ENCODE data around the gene TAF9B. TPM values are rescaled to one million over a fixed set of nuclear protein-coding genes. Genes with fewer than 3 reads are reported as not detected.
"Not testable (repeated sequence)": the region's sequence is repeated elsewhere in the genome, so short reads cannot be mapped to it uniquely, and the experiment has no call there.

The TAF9B gene, protein sequence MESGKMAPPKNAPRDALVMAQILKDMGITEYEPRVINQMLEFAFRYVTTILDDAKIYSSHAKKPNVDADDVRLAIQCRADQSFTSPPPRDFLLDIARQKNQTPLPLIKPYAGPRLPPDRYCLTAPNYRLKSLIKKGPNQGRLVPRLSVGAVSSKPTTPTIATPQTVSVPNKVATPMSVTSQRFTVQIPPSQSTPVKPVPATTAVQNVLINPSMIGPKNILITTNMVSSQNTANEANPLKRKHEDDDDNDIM
- total RNA-seq (2014; rRNA removed; shearing (Covaris generic)), result 34.2 and 47.3 TPM in 2 replicates

DNA sequence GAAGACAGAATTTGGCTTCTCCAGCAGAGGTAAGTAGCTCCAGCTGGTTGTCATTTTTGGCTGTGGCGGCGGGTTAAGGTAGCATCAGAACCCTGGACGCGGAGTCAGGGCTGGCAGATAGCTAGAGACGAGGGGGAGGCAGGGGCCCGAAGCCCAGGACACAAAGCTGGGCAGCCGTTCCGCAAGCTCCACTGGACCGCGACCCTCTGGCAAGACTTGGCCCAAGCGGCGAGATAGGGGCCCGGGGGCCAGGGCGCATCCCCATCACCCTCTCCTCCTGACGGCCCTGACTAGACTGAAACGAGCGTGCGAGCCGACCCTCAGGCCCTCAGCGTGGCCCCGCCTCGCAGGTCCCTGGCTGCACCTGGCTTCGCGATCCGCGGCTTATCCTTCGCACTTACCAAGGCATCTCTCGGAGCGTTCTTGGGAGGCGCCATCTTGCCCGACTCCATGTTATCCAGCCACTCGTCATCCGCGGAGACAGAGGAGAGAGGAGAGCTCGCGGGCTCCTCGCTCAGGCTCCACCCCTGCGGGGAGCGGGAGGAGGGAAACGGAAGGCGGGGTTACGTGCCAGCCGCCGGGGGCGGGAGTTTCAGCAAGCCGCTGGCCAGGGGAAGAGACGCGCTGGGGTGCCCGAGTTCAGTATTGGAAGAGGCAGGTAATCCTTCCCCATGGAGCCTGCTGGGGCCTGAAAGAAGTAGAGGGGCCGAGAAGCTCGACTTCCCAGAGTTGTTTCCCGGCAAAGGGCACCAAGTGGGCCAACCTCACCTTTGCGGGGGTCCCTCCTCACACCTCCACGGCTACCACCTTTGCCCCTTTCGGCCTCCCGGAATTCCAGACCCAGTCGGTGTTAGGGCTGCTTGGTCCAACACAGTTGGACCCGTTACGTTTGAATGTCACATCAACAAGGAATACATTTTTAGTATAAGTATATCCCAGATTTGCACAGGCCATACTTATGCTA, at the start of gene TAF9B:
TSS of gene TAF9B (minus strand) at position 491 of the 964 bp plus-strand sequence. CDS start at position 452, 39 bp downstream.
- peak; percentile 88 for DNase-seq (ENCODE audit: low read depth)

DNA sequence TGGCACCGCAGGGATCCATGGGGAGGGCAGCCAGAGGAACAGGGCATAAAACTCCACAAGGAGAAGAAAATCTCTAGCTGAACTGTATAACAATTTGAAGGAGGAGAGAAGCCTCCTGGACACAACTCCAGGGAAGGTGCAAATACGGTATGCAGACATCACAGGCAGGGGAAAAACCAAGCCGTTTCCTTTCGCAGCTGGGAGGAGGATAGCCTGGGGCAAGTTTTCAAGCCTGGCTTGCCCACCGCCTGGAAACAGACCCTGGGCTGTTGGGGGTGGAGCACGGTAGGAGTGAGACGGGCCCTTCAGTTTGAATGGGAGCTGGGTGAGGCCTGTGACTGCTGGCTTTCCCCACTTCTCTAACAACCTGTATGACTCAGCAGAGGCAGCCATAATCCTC, 43.4 kb upstream of the TAF9B start:
- no peak for DNase-seq (ENCODE audit: low read depth)

DNA sequence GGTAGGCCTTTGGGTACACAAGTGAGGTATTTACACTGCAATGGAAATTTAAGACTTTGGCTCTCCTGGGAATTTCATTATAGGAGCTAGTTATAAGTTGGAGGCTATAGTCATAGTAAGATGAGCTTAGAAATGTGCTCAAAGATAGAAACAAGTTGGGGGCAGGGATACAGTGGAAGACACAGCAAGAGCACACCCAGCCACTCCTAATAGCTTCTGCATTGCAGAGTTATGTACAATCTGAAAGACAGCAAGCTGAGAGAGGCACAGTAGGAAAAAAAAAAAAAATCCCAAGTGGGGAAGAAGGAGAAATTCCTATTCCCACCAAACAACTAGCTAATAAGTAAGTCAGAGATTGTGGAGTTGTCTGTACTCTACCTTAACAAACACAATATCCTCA, 41.9 kb upstream of the TAF9B start:
- no peak for DNase-seq (ENCODE audit: low read depth)

DNA sequence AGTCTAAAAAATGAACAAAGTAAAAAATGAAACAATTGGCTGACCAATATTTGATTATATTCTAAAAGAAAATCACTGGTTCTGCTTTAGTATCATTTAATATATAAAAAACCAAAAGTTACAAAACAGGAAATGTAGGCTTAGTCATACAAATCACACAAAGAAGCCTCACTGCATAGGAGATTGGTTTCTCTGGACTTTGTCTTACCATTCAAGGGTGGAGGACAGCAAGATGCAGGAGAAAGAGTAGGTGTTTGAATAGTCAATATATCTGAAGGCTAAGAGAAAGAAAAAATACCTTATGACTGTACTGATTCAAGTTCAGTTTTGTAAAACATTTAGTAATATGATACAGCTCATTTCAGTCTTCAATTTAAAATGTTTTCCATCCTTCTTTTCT, 28.6 kb upstream of the TAF9B start:
- no peak for DNase-seq (ENCODE audit: low read depth)

DNA sequence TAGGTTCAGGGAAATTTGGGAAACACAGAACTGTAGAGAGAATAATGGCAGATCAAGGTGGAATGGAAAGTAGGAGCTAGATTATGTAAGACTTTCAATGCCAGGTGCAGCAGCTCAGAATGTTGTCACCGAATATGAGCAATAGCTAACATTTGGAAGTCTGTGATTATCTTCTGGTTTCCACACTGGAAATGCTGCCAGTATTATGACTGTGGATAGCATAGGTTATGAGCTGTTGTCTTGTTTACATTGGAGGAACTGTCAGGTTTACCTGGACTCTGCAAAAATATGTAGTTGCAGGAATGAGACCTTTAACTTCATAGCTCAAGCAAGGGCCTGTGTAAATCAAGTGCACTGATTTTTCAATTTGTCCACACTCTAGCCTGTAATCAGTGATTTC, 26.0 kb upstream of the TAF9B start:
- DNase-seq (ENCODE audit: low read depth), result no peak

DNA sequence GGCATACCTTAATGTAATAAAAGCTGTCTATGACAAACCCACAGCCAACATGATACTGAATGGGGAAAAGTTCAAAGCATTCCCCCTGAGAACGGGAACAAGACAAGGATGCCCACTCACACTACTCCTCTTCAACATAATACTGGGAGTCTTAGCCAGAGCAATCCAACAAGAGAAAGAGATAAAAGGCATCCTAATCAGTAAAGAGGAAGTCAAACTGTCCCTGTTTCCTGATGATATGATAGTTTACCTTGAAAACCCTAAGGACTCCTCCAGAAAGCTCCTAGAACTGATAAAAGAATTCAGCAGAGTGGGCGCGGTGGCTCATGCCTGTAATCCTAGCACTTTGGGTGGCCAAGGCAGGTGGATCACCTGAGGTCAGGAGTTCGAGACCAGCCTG, 23.7 kb upstream of the TAF9B start:
- not testable (repeated sequence) for DNase-seq (ENCODE audit: low read depth)

DNA sequence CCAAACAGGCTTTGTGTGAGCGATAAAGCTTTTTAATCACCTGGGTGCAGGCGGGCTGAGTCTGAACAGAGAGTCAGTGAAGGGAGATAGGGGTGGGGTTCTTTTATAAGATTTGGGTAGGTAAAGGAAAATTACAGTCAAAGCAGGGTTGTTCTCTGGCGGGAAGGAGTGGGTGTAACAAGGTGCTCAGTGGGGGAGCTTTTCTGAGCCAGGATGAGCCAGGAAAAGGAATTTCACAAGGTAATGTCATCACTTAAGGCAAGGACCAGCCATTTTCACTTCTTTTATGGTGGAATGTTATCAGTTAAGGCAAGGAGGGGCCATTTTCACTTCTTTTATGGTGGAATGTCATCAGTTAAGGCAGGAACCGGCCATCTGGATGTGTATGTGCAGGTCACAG, 21.3 kb upstream of the TAF9B start:
- DNase-seq (ENCODE audit: low read depth), result not testable (repeated sequence)

DNA sequence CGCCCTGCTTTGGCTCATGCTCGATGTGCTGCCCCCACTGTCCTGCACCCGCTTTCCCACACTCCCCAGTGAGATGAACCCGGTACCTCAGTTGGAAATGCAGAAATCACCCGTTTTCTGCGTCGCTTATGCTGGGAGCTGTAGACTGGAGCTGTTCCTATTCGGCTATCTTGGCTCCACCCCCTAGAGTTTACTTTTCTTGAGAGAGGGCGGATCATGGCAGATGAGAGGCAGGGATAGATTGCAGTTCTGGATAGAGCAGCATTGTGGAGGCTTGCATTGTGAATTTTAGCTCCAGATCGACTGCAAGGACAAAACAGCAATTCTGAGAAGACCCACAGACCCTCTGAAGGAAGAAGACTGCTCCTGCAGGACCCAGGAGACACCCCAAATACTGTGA, 18.4 kb upstream of the TAF9B start:
- DNase-seq (ENCODE audit: low read depth), result peak; percentile 10

DNA sequence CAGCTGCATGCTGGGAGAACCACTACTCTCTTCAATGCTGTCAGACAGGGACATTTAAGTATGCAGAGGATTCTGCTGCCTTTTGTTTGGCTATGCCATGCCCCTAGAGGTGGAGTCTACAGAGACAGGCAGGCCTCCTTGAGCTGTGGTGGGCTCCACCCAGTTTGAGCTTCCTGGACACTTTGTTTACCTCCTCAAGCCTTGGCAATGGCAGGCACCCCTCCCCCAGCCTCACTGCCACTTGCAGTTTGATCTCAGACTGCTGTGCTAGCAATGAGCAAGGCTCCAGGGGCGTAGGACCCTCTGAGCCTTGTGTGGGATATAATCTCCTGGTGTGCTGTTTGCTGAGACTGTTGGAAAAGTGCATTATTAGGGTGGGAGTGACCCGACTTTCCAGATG, 17.9 kb upstream of the TAF9B start:
- DNase-seq (ENCODE audit: low read depth), result not testable (repeated sequence)

DNA sequence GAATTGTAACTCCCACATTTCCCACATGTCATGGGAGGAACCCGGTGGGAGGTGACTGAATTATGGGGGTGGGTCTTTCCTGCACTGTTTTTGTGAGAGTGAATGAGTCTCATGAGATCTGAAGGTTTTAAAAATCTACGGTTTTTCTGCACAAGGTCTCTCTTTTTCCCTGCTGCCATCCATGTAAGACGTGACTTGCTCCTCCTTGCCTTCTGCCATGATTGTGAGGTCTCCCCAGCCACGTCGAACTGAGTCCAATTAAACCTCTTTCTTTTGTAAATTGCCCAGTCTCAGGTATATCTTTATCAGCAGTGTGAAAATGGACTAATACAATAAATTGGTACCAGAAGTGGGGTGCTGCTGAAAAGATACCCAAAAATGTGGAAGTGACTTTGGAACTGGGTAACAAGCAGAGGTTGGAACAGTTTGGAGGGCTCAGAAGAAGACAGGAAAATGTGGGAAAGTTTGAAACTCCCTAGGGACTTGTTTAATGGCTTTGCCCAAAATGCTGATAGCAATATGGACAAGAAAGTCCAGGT, 7.6 kb upstream of the TAF9B start:
- DNase-seq (ENCODE audit: low read depth), result not testable (repeated sequence)

DNA sequence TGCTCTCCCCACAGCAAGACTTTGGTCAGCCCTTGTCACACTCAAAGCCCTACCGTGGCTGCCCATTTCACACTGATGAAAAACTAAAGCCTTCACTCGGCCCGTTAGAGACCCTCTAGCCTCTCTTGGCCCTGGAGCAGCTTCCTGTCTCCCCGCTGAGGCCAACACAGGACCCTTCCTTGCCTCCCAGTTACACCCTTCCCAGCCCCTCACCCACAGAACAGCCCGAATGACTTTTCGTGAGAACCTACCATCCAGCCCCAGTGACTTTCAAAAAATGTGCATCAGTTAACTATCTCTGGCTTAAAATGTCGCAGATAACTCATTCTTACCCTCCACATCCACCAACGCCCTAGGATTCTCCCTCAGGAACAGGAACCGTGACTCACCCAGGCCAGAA, 756 bp upstream of the TAF9B start:
- DNase-seq (ENCODE audit: low read depth), result peak; percentile 32

DNA sequence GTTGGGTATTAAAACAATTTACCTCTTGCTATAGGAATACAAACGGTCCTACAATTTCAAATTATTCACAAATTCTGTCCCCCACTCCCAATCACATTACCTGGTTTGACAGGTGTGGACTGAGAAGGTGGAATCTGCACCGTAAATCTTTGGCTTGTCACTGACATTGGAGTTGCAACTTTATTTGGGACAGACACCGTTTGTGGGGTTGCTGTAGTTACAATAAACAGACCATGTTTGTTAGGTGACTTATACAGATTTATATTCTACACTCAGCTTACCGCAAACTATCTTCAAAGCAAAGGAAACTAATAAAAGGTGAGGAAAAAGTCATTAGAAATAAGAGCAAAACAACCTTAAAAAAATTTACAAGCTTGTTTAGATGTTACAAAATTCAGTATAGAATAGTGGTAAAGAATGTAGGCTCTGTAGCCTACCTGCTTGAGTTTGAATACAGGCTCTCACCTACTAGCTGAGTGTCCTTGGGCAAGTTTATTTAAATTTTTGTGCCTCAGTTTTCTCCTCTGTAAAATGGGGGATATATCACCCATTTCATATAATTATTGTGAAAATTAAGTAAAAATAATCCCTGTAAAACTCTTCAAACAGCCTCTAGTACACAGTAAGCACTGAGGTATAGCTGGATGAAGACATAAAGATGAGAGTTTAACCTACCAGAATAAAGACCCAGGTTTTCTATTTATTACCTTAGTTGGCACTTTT, 6.1 kb downstream of the TAF9B start:
- DNase-seq (ENCODE audit: low read depth), result no peak

DNA sequence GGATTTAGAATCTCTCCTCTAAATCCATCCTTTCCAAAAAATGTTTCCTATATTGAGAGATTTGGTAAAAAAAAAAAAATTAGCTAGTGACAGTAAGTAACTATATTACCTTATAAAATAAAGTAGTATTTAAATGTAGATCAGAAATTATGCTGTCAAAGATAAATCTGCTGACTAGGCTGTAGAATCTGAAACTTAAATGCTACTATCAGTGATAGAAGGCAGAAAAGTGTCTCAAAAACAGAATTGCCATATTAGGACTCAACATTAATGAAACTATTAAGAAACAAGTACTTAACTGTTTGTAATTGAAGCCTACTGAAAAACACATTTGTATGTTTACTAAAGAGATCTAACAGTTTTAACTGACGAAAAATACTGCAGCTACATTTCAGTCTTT, 8.3 kb downstream of the TAF9B start:
- no peak for DNase-seq (ENCODE audit: low read depth)

DNA sequence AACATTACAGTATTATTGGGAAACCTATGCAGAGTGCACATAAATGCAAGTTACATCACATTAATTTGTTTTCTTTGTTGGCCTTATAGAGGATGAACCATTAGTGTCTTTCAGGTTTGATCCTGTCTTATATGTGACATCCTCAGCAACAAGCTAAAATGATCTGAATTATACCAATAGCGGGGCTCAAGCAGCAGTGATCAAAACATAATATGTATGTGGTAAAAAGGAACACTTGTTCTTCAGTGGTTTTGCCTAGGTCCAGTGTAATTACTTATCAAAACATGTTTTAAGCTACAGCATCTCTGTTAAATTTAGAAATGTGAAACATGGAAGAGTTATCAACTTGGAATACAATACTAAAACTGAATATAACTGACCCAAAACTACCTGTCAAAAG, 9.1 kb downstream of the TAF9B start:
- no peak for DNase-seq (ENCODE audit: low read depth)

DNA sequence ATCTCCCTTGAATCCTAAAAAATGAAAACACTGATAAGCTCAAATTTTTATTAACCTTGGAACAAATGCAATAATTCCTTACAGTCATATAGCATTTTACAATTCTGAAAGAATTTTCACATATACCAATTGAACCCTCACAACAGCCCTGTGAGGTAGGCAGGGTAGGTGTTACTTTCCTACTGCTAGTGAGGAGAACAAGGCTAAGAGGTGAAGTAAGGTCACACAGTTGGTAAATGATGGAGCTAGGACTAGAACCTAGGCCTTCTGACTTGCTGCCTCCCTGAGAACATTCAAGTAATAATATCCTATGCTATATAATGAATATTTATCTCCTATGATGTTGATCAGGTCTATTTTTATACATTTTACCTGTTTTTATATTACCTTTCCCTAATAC, 9.7 kb downstream of the TAF9B start:
- no peak for DNase-seq (ENCODE audit: low read depth)

DNA sequence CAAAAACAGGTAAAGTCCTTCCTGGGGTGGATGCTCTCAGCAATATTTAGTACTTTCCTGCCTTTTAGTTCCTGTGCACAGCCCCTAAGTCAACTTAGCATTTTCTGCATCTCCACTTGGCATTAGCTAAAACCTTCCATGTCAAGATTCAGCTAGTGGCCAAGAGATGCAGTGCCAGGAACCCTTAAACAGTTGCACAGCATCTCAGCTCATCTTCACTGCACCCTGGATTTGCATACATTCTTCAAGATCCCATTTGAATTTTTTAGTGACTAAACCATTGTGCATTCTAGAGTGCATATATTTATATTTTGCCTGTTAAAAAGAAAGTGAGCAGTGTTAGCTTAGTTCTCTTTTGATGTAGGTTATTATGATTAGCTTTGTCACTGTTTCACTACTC, 13.7 kb downstream of the TAF9B start:
- DNase-seq (ENCODE audit: low read depth), result not testable (repeated sequence)

DNA sequence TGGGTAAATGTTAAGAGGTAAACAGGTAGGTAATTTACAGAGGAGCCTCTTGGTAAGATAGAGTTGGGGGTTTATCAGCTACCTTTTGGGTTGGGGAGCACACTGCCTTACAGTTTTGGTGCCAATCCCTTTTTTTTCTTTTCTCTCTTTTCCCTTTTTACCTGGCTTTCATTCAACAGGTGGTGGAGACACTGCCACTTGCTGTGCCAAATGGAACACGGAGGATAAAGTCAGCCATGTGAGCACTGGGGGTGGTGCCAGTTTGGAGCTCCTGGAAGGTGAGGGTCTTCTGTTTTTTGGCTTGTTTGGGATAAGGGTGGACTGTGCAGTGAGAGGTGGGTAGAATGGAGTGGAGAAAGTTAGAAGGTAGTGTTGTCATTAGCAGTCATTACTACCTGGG, 14.3 kb downstream of the TAF9B start:
- no peak for DNase-seq (ENCODE audit: low read depth)

DNA sequence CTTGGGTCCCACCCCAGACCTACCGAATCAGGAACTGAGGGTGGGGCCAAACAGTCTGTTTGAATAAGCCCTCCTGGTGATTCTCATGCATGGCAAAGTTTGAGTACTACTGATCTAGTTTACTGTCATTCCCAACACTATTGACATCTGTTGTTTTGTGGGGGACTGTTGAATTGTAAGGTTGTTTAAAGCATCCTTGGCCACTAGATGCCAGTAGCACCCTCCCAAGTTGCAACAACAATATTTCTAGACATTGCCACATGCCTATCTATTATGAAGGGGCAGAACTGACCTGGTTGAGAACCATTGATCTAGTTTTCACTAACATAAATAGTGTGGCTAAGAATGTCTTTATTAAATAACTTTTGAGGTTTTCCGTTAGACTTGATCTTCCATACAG, 15.1 kb downstream of the TAF9B start:
- no peak for DNase-seq (ENCODE audit: low read depth)

DNA sequence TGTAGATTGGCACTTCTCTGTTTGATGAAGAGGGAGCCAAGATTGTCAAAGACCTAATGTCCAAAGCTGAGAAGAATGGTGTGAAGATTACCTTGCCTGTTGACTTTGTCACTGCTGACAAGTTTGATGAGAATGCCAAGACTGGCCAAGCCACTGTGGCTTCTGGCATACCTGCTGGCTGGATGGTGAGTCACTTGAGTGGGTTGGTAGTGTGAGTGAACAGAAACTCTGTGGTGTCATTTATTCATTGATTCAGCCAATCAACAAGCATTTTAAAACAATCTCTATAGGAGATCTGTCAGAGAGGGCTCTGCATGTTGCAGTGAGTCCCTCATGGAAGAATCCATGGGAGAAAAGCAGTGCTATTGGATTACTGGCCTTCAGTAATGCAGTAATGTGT, 16.3 kb downstream of the TAF9B start:
- DNase-seq (ENCODE audit: low read depth), result peak; percentile 62

DNA sequence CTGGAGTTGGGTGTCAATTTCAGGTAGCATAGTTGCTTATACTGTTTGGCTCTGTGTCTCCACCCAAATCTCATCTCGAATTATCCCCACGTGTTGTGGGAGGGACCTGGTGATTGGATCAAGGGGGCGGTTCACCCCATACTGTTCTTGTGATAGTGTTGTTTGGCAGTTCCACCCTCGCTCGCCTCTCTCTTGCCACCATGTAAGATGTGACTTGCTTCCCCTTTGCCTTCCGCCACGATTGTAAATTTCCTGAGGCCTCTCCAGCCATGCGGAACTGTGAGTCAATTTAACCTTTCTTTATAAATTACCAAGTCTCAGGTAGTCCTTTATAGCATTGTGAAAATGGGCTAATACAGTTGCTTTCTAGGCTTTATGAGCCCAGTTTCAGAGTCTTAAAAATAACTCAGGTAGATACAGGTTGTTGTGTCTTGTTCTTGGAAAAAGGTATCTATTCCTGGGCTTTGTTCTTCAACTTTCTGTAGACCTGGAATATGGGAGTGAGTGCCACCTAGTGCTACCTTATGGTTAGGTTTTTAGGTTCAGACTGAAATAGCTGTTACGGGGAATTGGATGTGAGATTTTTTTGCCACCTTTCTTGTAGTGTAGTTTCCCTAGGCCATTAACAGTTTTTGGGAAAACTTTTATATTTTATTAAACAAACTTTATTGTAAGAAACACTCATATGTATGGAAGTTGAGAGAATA, 19.8 kb downstream of the TAF9B start:
- DNase-seq (ENCODE audit: low read depth), result no peak

DNA sequence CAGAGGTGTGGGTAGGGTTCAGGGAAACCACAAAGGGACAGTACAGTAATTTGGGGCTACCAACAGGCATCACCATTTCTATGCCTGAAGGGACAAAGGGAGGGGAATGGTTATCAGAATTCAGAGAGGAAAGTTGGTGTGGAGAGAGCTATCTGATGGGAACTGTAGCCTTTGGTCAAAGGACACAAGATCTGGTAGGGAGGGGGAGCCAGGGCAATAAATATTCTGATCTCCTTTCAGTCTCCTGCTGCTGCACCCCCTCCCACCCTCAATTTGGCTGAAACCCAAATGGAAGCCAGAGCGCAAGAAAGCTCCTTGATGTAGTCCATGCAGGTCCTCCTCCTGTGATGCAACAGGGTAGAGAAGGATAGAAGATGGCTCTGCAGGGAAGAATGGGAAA, 20.8 kb downstream of the TAF9B start:
- DNase-seq (ENCODE audit: low read depth), result no peak

Data from RPMI7951 (cell line).